Chondrocyte (in vitro differentiated cells): ENCODE results near the gene GRB10. TPM values are rescaled to one million over a fixed set of nuclear protein-coding genes. Genes with fewer than 3 reads are reported as not detected.

Source experiments
- DNase-seq: peaks from one replicate; pipeline ENCODE4 v3.0.0; 2021; ENCODE audit warnings: mixed read lengths, low spot score
- H3K27ac Mint-ChIP-seq: one replicate; pipeline ENCODE4 v1.8.0; 2021; ENCODE audit warnings: mild to moderate bottlenecking, moderate library complexity, mixed read lengths; ENCODE audit not compliant: unreplicated experiment
- H3K27me3 Mint-ChIP-seq: 2 replicates; pipeline ENCODE4 v1.8.0; 2021; ENCODE audit warnings: low read depth, mixed read lengths
- H3K36me3 Mint-ChIP-seq: 2 replicates; pipeline ENCODE4 v1.8.0; 2021; ENCODE audit warnings: low read depth, mixed read lengths
- H3K4me1 Mint-ChIP-seq: 2 replicates; pipeline ENCODE4 v1.8.0; 2021; ENCODE audit warnings: low read depth, mild to moderate bottlenecking, mixed read lengths
- H3K4me3 Mint-ChIP-seq: one replicate; pipeline ENCODE4 v1.8.0; 2021; ENCODE audit warnings: mild to moderate bottlenecking, moderate library complexity, mixed read lengths; ENCODE audit not compliant: unreplicated experiment
- H3K9me3 Mint-ChIP-seq: 2 replicates; pipeline ENCODE4 v1.8.0; 2021; ENCODE audit warnings: low read depth, mixed read lengths
- CTCF ChIP-seq: fragments of 200-600 bp; sonication (generic); IDR thresholded peaks from 2 replicates; pipeline ENCODE4 v1.5.0; 2021; ENCODE audit warnings: antibody characterized with exemption, mild to moderate bottlenecking, moderate library complexity
- total RNA-seq: library from RNA; stranded (reverse); gene quantifications from 3 replicates; pipeline ENCODE4 v1.2.1, GENCODE V29; 2021

The GRB10 gene
- total RNA-seq, 1 donor from 2014 or later, result 73.7 TPM

DNA sequence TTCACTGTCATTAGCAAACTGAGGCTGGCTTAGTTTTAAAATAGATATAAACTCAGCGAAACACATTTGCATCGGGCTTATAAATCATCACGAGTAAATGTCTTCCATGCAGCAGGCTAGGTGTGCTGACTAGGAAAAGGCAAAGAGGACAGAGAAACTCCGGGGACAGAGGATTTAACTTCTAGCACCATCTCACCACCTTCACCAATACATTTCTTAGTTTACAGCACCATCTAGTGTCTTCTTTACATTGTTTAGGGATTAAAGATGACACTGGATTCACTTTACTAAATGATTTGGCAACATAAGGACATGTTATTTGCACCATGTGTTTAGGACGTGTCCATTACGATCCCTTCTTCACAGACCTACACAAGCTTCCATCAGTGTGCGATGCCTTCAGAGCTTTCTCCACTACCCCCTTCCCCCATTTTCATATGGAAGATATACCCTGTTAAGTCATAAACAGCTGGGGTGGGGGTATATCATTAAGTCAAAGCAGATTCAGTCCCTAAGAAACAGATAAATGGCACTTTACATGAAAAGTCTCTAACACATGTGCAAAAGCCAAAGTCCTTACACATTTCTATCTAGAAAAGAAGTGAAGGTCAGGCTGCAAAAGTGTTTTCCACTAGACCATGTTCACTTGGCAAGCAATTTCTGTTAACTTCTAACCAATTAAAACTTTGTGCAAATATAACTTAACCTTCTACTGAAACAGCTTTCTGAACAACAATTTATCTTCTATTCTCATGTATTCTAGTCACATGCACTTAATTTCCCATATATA is 103.3 kb downstream of the GRB10 start:
- peaks cover 50% of the 10 kb centered on the region for H3K4me1 Mint-ChIP-seq
- H3K36me3 Mint-ChIP-seq, result peaks cover 4% of the 10 kb centered on the region
- H3K9me3 Mint-ChIP-seq, result no peaks in the 10 kb centered on the region
- TF ChIP-seq CTCF, result peak; percentile 81
- no peak for DNase-seq
- no peak overlapping the region for H3K27ac Mint-ChIP-seq
- no peaks in the 10 kb centered on the region for H3K27me3 Mint-ChIP-seq
- H3K4me3 Mint-ChIP-seq, result no peak overlapping the region

- Mint-ChIP-seq H3K4me1 (peaks cover 50% of the 10 kb centered on the region), H3K9me3 (no peaks in the 10 kb centered on the region), H3K27me3 (no peaks in the 10 kb centered on the region), H3K36me3 (peaks cover 6% of the 10 kb centered on the region), H3K27ac (no peak overlapping the region), H3K4me3 (no peak overlapping the region)
- TF ChIP-seq CTCF, result no peak
- DNase-seq, result no peak
Measured at GRCh38 chr7:50678586-50678985, 104.1 kb downstream of the GRB10 start.

DNA sequence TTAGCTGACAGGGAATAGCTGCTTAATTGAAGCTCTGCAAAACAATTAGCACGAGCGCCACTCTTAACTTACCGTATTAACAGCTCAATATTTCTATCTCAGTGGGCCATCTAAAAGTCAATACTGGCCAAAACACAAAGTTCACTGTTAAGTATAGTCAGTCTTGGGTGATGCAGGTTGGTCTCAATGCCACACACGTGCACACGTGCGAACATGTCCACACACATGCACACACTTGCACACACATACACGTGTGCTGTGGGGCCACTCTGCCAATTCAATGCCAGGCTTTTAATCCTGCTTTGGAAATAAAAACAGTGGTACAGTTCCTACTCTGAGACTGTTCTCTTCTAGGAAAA is 105.1 kb downstream of the GRB10 start:
- Mint-ChIP-seq H3K4me1 (peaks cover 50% of the 10 kb centered on the region), H3K27me3 (no peaks in the 10 kb centered on the region), H3K27ac (no peak overlapping the region), H3K4me3 (no peak overlapping the region), H3K36me3 (peaks cover 11% of the 10 kb centered on the region), H3K9me3 (no peaks in the 10 kb centered on the region)
- TF ChIP-seq CTCF, result no peak
- no peak for DNase-seq

GRCh38 chr7:50676740-50677637 is 105.7 kb downstream of the GRB10 start:
- no peak for TF ChIP-seq CTCF

DNA sequence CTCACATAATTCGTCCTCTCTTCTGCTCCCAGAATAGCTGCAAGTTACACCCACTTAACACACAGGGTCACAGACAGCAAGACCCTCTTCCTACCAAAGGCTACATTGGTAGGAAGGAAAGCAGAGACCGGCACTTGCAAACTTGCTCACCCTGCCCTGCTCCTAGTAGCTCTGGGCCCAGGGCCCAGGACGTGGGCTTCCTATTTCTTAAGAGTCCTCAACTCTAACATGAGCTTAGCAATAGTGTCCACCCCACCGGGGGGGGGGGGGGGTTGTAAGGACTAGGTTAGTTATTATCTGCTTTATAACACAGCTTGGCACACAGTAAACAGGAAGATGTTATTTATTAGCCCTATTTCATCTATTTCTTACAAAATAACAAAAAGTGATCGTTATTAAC is 106.6 kb downstream of the GRB10 start:
- no peak overlapping the region for H3K4me3 Mint-ChIP-seq
- no peaks in the 10 kb centered on the region for H3K9me3 Mint-ChIP-seq
- peaks cover 48% of the 10 kb centered on the region for H3K4me1 Mint-ChIP-seq
- no peak for DNase-seq
- no peak overlapping the region for H3K27ac Mint-ChIP-seq
- H3K36me3 Mint-ChIP-seq, result peaks cover 14% of the 10 kb centered on the region
- no peak for TF ChIP-seq CTCF
- H3K27me3 Mint-ChIP-seq, result no peaks in the 10 kb centered on the region

More at GRCh38 chr7:50676740-50677637, 105.7 kb downstream of the GRB10 start:
- Mint-ChIP-seq H3K4me1 (peaks cover 50% of the 10 kb centered on the region), H3K36me3 (peaks cover 13% of the 10 kb centered on the region), H3K27ac (no peak overlapping the region), H3K27me3 (no peaks in the 10 kb centered on the region), H3K4me3 (no peak overlapping the region), H3K9me3 (no peaks in the 10 kb centered on the region)
- DNase-seq, result peak; percentile 39
